Stimulated activated CD8-positive, alpha-beta memory T cell treated with anti-CD3 and anti-CD28 coated beads, Interleukin-7, amount 100 ng/mL, for 1 hour (primary cell): ENCODE data around the gene SLC26A4.
"Not testable (repeated sequence)": the region's sequence is repeated elsewhere in the genome, so short reads cannot be mapped to it uniquely, and the experiment has no call there.

Experiments used
- DNase-seq, 2 donors: peaks; one replicate each; pipeline ENCODE4 v3.0.0-alpha.2; 2020; ENCODE audit warnings: low read depth in 2 of 2

The SLC26A4 gene

GRCh38 chr7:107660381-107661080 is at the start of gene SLC26A4:
SLC26A4 (plus strand) TSS chr7:107660828; CDS start chr7:107661642, 814 bp downstream.
- DNase-seq, result no peak

- no peak for DNase-seq
Observed at GRCh38 chr7:107613439-107613838, 47.2 kb upstream of the SLC26A4 start.

GRCh38 chr7:107613948-107614347 is 46.7 kb upstream of the SLC26A4 start:
- DNase-seq, result no peak

- DNase-seq, result no peak
Observed at GRCh38 chr7:107614425-107614824, 46.2 kb upstream of the SLC26A4 start.

GRCh38 chr7:107615910-107616680 is 44.5 kb upstream of the SLC26A4 start:
- DNase-seq, result no peak

GRCh38 chr7:107622429-107622828 is 38.2 kb upstream of the SLC26A4 start:
- DNase-seq, result no peak

GRCh38 chr7:107622894-107623293 is 37.7 kb upstream of the SLC26A4 start:
- no peak for DNase-seq

GRCh38 chr7:107627002-107627401 is 33.6 kb upstream of the SLC26A4 start:
- no peak for DNase-seq

- no peak for DNase-seq
Observed at GRCh38 chr7:107628461-107629064, 32.1 kb upstream of the SLC26A4 start.

GRCh38 chr7:107630342-107630741 is 30.3 kb upstream of the SLC26A4 start:
- DNase-seq, result no peak

- DNase-seq, result no peak
Observed at GRCh38 chr7:107631588-107632491, 28.8 kb upstream of the SLC26A4 start.

- no peak for DNase-seq
Observed at GRCh38 chr7:107632492-107632865, 28.1 kb upstream of the SLC26A4 start.

GRCh38 chr7:107638594-107638993 is 22.0 kb upstream of the SLC26A4 start:
- no peak for DNase-seq

GRCh38 chr7:107639070-107639469 is 21.6 kb upstream of the SLC26A4 start:
- DNase-seq, result not testable (repeated sequence)

GRCh38 chr7:107641676-107642075 is 19.0 kb upstream of the SLC26A4 start:
- DNase-seq, result no peak

- DNase-seq, result no peak
Observed at GRCh38 chr7:107642501-107642900, 18.1 kb upstream of the SLC26A4 start.

GRCh38 chr7:107643407-107643806 is 17.2 kb upstream of the SLC26A4 start:
- DNase-seq, result no peak

- DNase-seq, result no peak
Observed at GRCh38 chr7:107643938-107644308, 16.7 kb upstream of the SLC26A4 start.

GRCh38 chr7:107644309-107644974 is 16.2 kb upstream of the SLC26A4 start:
- no peak for DNase-seq

- no peak for DNase-seq
Observed at GRCh38 chr7:107652642-107653041, 8.0 kb upstream of the SLC26A4 start.

GRCh38 chr7:107658467-107658866 is 2.2 kb upstream of the SLC26A4 start:
- no peak for DNase-seq
